ENCODE results near the gene LILRA5.

The LILRA5 gene

GRCh38 chr19:54262066-54262465 lies 50.9 kb downstream of the LILRA5 start:
- no peak for TF ChIP-seq CTCF (IDR thresholded peaks at IDR 0.05)
- no peaks in the 10 kb centered on the region for H3K36me3 ChIP-seq
- no peak for DNase-seq
- H3K9me3 ChIP-seq, result no peaks in the 10 kb centered on the region
- no peak overlapping the region for H3K4me3 ChIP-seq
- H3K27ac ChIP-seq, result no peak overlapping the region
- peaks cover 0 to 4% of the 10 kb centered on the region in 2 donors for H3K27me3 ChIP-seq
- H3K4me1 ChIP-seq, result no peaks in the 10 kb centered on the region
- intact Hi-C loops (cut with DNase I; ENCODE audit: low total_unique reads), result no loop called here

GRCh38 chr19:54257116-54257480 lies 55.9 kb downstream of the LILRA5 start, which contains the start of gene LILRB5:
Gene LILRB5, minus strand, starts transcription at chr19:54257273. Its CDS starts 80 bp downstream, at chr19:54257193.
- no peaks in the 10 kb centered on the region for H3K36me3 ChIP-seq
- H3K9me3 ChIP-seq, result no peaks in the 10 kb centered on the region
- no peak within 1 kb of the TSS for H3K27ac ChIP-seq
- peak within 1 kb of the TSS in 1 of 2 donors; percentile 16 for H3K4me3 ChIP-seq
- H3K4me1 ChIP-seq, result no peaks in the 10 kb centered on the region
- peaks cover 0 to 52% of the 10 kb centered on the region in 2 donors for H3K27me3 ChIP-seq
- DNase-seq, result peak in 1 of 2 donors; percentile 48
- TF ChIP-seq CTCF (IDR thresholded peaks at IDR 0.05), result no peak
- intact Hi-C loops (cut with DNase I; ENCODE audit: low total_unique reads), result no loop called here

Measured in tibial artery (tissue), 4 donors.